Panc1 (cell line): ENCODE results near the gene GGT5. TPM values are rescaled to one million over a fixed set of nuclear protein-coding genes. Genes with fewer than 3 reads are reported as not detected.
"Not testable (repeated sequence)": the region's sequence is repeated elsewhere in the genome, so short reads cannot be mapped to it uniquely, and the experiment has no call there.

ENCODE experiments used
- ATAC-seq: fragments of 200-7000 bp; cut with Tn5 transposase; 2 replicates; pipeline ENCODE4 v1.9.1; 2020; ENCODE audit warnings: mild to moderate bottlenecking, moderate library complexity
- BruUV-seq: library from RNA; stranded (reverse); fragments of 400-500 nt; replicated peaks from 2 replicates; lab custom pipeline; 2021; lab: Mats Ljungman, UMichigan
- CTCF ChIA-PET: fragments of 300-600 bp; sonication (Branson Sonifier 250); formaldehyde crosslinking; loops from one replicate; lab custom pipeline; 2022; ENCODE audit warnings: antibody characterized with exemption; lab: Charles Lee
- POLR2A ChIA-PET: fragments of 300-600 bp; sonication (Branson Sonifier 250); formaldehyde crosslinking; loops from one replicate; lab custom pipeline; 2022; ENCODE audit warnings: antibody characterized with exemption; lab: Charles Lee
- DNase-seq: peaks from one replicate; pipeline ENCODE4 v3.0.0-alpha.2; 2010; ENCODE audit warnings: low read depth, low spot score
- H3K27ac ChIP-seq: 2 replicates; pipeline ENCODE4 v1.5.1; 2011; ENCODE audit warnings: mild to moderate bottlenecking, low read length, inconsistent platforms
- H3K27me3 ChIP-seq: fragments of 200-500 bp; sonication (Bioruptor generic); 2 replicates; pipeline ENCODE4 v1.6.0; 2014; ENCODE audit warnings: low read length, inconsistent platforms; ENCODE audit not compliant: control insufficient read depth, insufficient read depth
- H3K36me3 ChIP-seq: fragments of 200-500 bp; sonication (Bioruptor generic); 2 replicates; pipeline ENCODE4 v1.5.1; 2014; ENCODE audit warnings: inconsistent platforms, mild to moderate bottlenecking, low read length, moderate library complexity; ENCODE audit not compliant: control insufficient read depth, insufficient read depth
- H3K4me1 ChIP-seq: 2 replicates; pipeline ENCODE4 v1.5.1; 2011; ENCODE audit warnings: inconsistent platforms, mild to moderate bottlenecking, low read length, moderate library complexity; ENCODE audit not compliant: control insufficient read depth, insufficient read depth
- H3K4me3 ChIP-seq, 2 experiments: 2 replicates each; pipeline ENCODE4 v1.5.1; 2011 to 2012; ENCODE audit warnings: low read depth in 2 of 2, low read length in 2 of 2, mild to moderate bottlenecking in 2 of 2, inconsistent platforms in 1 of 2, moderate library complexity in 1 of 2
- H3K9me3 ChIP-seq: fragments of 200-500 bp; sonication (Bioruptor generic); 2 replicates; pipeline ENCODE4 v1.5.1; 2014; ENCODE audit warnings: low read depth, mild to moderate bottlenecking, inconsistent platforms, low read length, moderate library complexity; ENCODE audit not compliant: control insufficient read depth, insufficient read depth
- in situ Hi-C: cut with HindIII; loops from 2 replicates; pipeline ENCODE4 v1.10.0; 2016; ENCODE audit warnings: low sequenced_read_pairs, low pct_unique_long_range_greater_than_20kb
- intact Hi-C: fragments of 100-400 bp; cut with micrococcal nuclease; formaldehyde crosslinking; loops from one replicate; pipeline ENCODE4 v1.10.0; 2022; ENCODE audit not compliant: unreplicated experiment
- total RNA-seq: library from RNA; stranded (reverse); gene quantifications from one replicate; pipeline ENCODE4 v1.2.1, GENCODE V29; 2021; ENCODE audit not compliant: unreplicated experiment
- TF ChIP-seq, protein P1 (sequence below): fragments of 450-650 bp; IDR thresholded peaks from 2 replicates; pipeline ENCODE4 v1.5.1; 2017; ENCODE audit warnings: mild to moderate bottlenecking

The GGT5 gene
- total RNA-seq, 1 experiment from 2014 or later = 3.6 TPM

DNA sequence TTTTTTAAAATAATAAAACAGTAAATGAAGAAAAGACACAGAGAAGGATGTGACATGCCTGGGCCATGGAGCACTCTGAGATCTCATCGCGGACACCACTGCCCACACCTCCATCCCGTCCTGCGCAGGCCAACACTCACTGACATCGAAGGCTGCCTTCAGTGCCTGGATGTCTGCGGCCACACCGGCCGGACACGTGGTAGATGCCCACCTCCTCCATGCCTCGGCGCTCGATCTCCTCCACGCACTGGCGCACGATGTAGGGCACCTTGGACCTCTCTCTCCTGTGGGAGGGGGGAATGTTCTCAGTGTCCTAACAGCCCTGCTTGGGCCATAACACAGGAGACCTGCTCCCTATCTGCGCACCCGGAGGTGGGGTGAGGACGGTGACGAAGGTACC lies 18.6 kb upstream of the GGT5 start:
- H3K4me1 ChIP-seq, BruUV-seq, H3K9me3 ChIP-seq, H3K4me3 ChIP-seq, POLR2A ChIA-PET, in situ Hi-C loops, H3K27me3 ChIP-seq, CTCF ChIA-PET, ATAC-seq, DNase-seq, intact Hi-C loops, H3K27ac ChIP-seq, H3K36me3 ChIP-seq: not testable (repeated sequence)

DNA sequence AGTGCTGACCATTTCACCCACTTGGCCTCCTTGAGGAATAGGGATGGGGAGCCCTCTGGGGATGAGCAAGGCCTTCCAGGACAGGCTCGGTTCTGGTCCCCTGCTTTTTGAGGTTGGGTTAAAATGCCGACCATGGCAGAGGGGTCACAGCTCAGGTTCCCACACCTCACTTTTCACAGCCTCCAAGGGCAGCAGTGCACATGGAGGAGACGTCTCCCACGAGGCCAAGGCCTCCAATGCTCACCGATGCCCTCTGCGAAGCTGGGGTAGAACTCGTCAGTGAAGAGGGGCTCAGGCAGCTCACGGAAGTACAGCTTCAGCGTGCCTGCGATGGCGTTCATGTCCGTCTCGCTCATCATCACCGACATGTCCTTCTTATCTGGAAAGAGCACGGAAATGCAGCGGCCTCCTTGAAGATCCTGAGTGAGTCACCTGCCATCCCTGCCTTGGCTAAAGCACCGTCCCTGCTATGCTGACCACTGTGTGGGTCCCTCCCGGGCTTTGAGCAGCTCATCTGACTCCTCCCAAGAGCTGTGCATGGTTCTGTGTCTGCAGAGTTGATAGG lies 17.4 kb upstream of the GGT5 start:
- H3K9me3 ChIP-seq, H3K4me3 ChIP-seq, POLR2A ChIA-PET, DNase-seq, H3K27ac ChIP-seq, in situ Hi-C loops, intact Hi-C loops, BruUV-seq, CTCF ChIA-PET, H3K4me1 ChIP-seq, H3K36me3 ChIP-seq, ATAC-seq, H3K27me3 ChIP-seq: not testable (repeated sequence)

DNA sequence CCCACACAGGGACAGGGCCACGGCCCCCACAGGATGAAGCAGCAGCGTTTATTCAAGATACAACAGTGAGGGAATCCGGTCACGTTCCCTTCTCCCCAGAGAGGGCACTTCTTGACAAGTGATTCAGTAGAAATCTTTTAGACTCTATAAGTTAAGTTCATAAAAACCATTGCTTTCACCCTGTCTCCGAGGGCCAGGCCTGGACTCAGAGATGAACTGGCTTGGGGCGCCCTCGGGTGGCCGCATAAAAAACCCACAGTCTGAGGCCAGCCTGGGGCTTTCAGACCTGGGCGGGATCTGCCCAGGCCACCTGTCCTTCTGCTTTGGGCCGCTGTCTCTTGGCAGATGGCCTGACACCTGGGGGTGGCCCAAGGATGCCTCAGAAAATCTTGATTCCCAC lies 14.6 kb upstream of the GGT5 start:
- H3K9me3 ChIP-seq, H3K4me1 ChIP-seq, intact Hi-C loops, CTCF ChIA-PET, H3K4me3 ChIP-seq, H3K36me3 ChIP-seq, POLR2A ChIA-PET, BruUV-seq, H3K27ac ChIP-seq, in situ Hi-C loops, ATAC-seq, DNase-seq, H3K27me3 ChIP-seq: not testable (repeated sequence)
- TF ChIP-seq, protein P1, sequence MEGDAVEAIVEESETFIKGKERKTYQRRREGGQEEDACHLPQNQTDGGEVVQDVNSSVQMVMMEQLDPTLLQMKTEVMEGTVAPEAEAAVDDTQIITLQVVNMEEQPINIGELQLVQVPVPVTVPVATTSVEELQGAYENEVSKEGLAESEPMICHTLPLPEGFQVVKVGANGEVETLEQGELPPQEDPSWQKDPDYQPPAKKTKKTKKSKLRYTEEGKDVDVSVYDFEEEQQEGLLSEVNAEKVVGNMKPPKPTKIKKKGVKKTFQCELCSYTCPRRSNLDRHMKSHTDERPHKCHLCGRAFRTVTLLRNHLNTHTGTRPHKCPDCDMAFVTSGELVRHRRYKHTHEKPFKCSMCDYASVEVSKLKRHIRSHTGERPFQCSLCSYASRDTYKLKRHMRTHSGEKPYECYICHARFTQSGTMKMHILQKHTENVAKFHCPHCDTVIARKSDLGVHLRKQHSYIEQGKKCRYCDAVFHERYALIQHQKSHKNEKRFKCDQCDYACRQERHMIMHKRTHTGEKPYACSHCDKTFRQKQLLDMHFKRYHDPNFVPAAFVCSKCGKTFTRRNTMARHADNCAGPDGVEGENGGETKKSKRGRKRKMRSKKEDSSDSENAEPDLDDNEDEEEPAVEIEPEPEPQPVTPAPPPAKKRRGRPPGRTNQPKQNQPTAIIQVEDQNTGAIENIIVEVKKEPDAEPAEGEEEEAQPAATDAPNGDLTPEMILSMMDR = peak; percentile 72

DNA sequence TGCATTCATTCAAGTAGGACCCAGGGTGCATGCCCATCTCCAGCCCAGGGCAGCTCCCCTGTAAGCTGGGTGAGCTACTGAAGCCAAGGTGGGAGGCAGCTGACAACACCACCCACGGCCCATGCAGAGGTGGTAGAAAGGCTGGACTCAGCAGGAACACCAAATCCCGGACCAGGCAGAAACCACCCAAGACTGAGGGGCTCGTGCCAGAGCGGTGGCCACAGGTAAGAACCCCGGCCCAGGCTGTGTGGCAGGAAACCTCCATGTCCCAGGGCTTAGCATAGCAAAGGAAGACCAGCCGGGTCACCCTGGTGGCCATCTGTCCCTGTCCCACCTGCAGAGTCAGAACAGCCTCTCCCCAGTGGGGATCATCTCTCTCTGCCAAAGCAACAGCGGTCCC lies 11.9 kb upstream of the GGT5 start:
- H3K4me1 ChIP-seq, BruUV-seq, H3K9me3 ChIP-seq, intact Hi-C loops, H3K36me3 ChIP-seq, CTCF ChIA-PET, H3K4me3 ChIP-seq, ATAC-seq, H3K27ac ChIP-seq, POLR2A ChIA-PET, H3K27me3 ChIP-seq, in situ Hi-C loops, DNase-seq: not testable (repeated sequence)

GRCh38 chr22:24256136-24256535 lies 11.3 kb upstream of the GGT5 start:
- H3K27ac ChIP-seq, ATAC-seq, H3K9me3 ChIP-seq, H3K4me3 ChIP-seq, POLR2A ChIA-PET, CTCF ChIA-PET, intact Hi-C loops, H3K4me1 ChIP-seq, H3K36me3 ChIP-seq, in situ Hi-C loops, DNase-seq, BruUV-seq, H3K27me3 ChIP-seq: not testable (repeated sequence)

GRCh38 chr22:24253126-24253525 lies 8.2 kb upstream of the GGT5 start:
- POLR2A ChIA-PET, H3K4me3 ChIP-seq, ATAC-seq, H3K9me3 ChIP-seq, in situ Hi-C loops, H3K4me1 ChIP-seq, H3K36me3 ChIP-seq, BruUV-seq, intact Hi-C loops, DNase-seq, H3K27me3 ChIP-seq, H3K27ac ChIP-seq, CTCF ChIA-PET: not testable (repeated sequence)

DNA sequence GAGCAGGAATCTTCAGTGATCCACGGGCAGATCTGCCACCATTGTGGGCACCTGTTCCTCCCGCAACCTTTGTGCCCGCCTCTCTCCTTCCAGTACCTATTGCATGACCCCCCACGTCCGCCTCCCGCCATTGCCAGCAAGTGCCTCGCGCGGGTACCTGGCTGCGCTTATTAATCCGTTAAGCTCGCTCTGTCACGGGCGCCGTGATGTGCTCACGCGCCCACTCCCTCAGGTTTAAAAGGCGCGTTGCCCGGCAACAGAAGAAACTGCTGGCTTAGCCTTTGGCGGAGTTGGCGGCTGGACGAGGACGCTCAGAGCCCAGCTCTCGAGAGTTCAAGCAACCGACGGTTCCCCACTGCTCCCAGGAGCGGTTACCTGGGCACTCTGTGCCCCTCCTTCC lies 6.4 kb upstream of the GGT5 start:
- H3K4me3 ChIP-seq, H3K36me3 ChIP-seq, H3K27ac ChIP-seq, H3K9me3 ChIP-seq, BruUV-seq, ATAC-seq, POLR2A ChIA-PET, DNase-seq, H3K4me1 ChIP-seq, H3K27me3 ChIP-seq, intact Hi-C loops, CTCF ChIA-PET, in situ Hi-C loops: not testable (repeated sequence)
